ENCODE results near the gene FKBP4. TPM values are rescaled to one million over a fixed set of nuclear protein-coding genes. Genes with fewer than 3 reads are reported as not detected.

FKBP4 gene
- total RNA-seq, 1 donor from 2014 or later = 45.3 TPM

DNA sequence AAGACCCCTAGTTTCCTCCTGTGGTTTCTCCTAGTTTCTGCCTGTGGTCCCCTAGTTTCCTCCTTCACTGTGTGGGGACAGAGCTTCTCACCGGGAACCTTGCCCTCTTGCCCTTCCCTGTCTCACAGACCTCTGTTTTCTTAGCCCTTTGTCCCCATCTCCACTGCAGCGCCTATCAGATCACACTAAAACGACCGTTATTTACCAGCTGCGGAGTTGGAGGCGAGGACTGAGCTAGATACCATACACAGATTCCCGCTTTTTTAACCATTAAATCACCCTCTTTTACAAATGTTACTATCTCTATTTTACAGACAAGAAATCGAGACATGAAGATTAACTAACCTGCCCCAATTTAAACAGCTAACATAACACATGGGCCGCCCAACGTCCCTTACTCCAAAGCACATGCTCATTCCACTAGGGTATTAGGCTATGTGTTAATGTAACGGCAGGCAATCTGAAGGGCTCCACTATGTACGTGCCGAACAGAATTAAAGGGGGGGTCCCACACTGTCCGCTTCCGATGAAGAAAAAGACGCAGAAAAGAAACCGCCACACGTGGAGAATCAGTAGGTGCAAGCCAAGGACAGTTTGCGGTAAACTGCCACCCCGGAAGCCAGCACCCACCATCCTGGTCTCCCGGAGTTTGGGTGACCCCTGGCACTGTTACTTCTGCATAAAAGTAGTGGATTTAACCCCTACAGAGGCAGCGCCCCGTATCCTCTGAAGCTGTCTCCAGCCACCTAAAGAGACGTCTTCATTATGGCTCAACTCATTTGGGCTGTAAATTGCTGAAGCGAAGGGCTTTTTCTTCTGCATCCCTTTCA lies 1.9 kb upstream of the FKBP4 start:
- H3K9me3 ChIP-seq (ENCODE audit: low read depth) = no peaks in the 10 kb centered on the region
- H3K79me2 ChIP-seq (ENCODE audit: low read depth) = peaks cover 20% of the 10 kb centered on the region
- H3K27ac ChIP-seq = no peak overlapping the region
- H3K9me3 Mint-ChIP-seq = no peaks in the 10 kb centered on the region
- H3K4me1 ChIP-seq = peaks cover 21% of the 10 kb centered on the region
- TF ChIP-seq EZH2 (IDR thresholded peaks at IDR 0.05) = no peak
- TF ChIP-seq, protein P1, sequence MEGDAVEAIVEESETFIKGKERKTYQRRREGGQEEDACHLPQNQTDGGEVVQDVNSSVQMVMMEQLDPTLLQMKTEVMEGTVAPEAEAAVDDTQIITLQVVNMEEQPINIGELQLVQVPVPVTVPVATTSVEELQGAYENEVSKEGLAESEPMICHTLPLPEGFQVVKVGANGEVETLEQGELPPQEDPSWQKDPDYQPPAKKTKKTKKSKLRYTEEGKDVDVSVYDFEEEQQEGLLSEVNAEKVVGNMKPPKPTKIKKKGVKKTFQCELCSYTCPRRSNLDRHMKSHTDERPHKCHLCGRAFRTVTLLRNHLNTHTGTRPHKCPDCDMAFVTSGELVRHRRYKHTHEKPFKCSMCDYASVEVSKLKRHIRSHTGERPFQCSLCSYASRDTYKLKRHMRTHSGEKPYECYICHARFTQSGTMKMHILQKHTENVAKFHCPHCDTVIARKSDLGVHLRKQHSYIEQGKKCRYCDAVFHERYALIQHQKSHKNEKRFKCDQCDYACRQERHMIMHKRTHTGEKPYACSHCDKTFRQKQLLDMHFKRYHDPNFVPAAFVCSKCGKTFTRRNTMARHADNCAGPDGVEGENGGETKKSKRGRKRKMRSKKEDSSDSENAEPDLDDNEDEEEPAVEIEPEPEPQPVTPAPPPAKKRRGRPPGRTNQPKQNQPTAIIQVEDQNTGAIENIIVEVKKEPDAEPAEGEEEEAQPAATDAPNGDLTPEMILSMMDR (IDR thresholded peaks at IDR 0.05) = no peak
- TF ChIP-seq EZH2phosphoT487 (IDR thresholded peaks at IDR 0.05) = no peak
- H3K4me2 ChIP-seq = peak overlapping the region; percentile 24
- peaks cover 13% of the 10 kb centered on the region for H3K27me3 Mint-ChIP-seq (ENCODE audit: insufficient read depth, low read depth)
- no peak overlapping the region for H3K27ac Mint-ChIP-seq
- peaks cover 9% of the 10 kb centered on the region for H3K36me3 Mint-ChIP-seq
- DNase-seq (ENCODE audit: low spot score) = peak; percentile 40
- no peaks in the 10 kb centered on the region for H3K36me3 ChIP-seq
- H3F3A ChIP-seq (ENCODE audit: low read depth) = peaks cover 28% of the 10 kb centered on the region
- H3K4me3 Mint-ChIP-seq = peak overlapping the region; percentile 84
- no peak overlapping the region for H3K9ac ChIP-seq
- peaks cover 21% of the 10 kb centered on the region for H4K20me1 ChIP-seq (ENCODE audit: low read depth)
- no peak overlapping the region for H2AFZ ChIP-seq (replicated peaks)
- peaks cover 25% of the 10 kb centered on the region for H3K27me3 ChIP-seq
- H3K4me1 Mint-ChIP-seq = peaks cover 25% of the 10 kb centered on the region
- H3K4me3 ChIP-seq = no peak overlapping the region

DNA sequence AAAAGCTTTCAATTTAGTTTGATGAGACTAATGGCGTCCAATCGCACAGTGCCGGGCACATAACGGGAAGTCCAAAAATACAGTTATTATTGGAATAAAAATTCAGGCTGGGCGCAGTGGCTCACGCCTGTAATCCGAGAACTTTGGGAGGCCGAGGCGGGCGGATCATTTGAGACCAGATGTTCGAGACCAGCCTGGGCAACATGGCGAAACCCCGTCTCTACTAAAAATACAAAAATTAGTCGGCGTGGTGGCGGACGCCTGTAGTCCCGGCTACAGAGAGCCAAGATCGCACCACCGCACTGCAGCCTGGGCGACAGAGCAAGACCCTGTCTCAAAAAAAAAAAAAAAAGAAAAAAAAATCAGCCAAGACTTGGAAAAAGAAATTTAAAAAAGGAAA lies 1.2 kb upstream of the FKBP4 start:
- TF ChIP-seq, protein P1 (IDR thresholded peaks at IDR 0.05) = no peak
- no peak for TF ChIP-seq EZH2phosphoT487 (IDR thresholded peaks at IDR 0.05)
- TF ChIP-seq EZH2 (IDR thresholded peaks at IDR 0.05) = no peak
- Histone ChIP-seq H3K27ac (no peak overlapping the region), H3K4me2 (peak overlapping the region; percentile 81), H3K36me3 (no peaks in the 10 kb centered on the region), H3K4me1 (peaks cover 21% of the 10 kb centered on the region), H2AFZ (replicated peaks) (no peak overlapping the region), H3K9me3 (ENCODE audit: low read depth) (no peaks in the 10 kb centered on the region), H3K4me3 (no peak overlapping the region), H3K27me3 (peaks cover 25% of the 10 kb centered on the region), H3F3A (ENCODE audit: low read depth) (peaks cover 28% of the 10 kb centered on the region), H4K20me1 (ENCODE audit: low read depth) (peaks cover 28% of the 10 kb centered on the region), H3K9ac (no peak overlapping the region), H3K79me2 (ENCODE audit: low read depth) (peaks cover 20% of the 10 kb centered on the region)
- H3K27ac Mint-ChIP-seq = no peak overlapping the region
- H3K27me3 Mint-ChIP-seq (ENCODE audit: insufficient read depth, low read depth) = peaks cover 13% of the 10 kb centered on the region
- no peaks in the 10 kb centered on the region for H3K9me3 Mint-ChIP-seq
- H3K36me3 Mint-ChIP-seq = peaks cover 16% of the 10 kb centered on the region
- H3K4me3 Mint-ChIP-seq = peak overlapping the region; percentile 84
- peaks cover 25% of the 10 kb centered on the region for H3K4me1 Mint-ChIP-seq
- no peak for DNase-seq (ENCODE audit: low spot score)

DNA sequence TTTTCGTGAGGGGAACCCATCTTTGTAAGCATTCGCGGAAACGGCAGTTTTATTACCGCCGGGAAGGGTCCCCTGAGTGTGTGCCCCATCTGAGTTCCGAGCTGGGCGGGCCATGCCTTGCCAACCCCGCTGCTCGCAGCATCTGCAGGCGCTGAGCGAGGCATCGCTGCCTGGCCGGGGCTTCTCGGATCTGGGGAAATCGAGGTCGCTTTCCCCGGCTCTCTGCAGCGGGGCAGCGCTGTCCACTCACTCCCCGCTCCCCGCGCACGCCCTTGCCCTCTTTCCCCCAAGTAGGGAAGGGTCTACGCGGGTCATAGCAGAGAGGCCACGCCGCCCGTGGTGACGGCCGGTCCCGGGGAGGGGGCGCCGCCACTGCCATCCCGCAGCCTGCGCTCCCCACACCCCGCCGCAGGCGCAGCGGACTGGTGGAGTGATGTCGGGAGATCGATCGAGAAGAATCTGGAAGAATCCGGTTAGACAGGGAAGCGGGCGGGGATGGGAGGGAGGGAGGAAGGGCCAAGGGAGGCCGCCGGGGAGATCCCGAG lies 507 bp upstream of the FKBP4 start:
- H3K4me3 Mint-ChIP-seq = peak overlapping the region; percentile 84
- peaks cover 28% of the 10 kb centered on the region for H3F3A ChIP-seq (ENCODE audit: low read depth)
- H3K9me3 ChIP-seq (ENCODE audit: low read depth) = no peaks in the 10 kb centered on the region
- no peaks in the 10 kb centered on the region for H3K36me3 ChIP-seq
- H3K27me3 ChIP-seq = peaks cover 25% of the 10 kb centered on the region
- peaks cover 12% of the 10 kb centered on the region for H3K27me3 Mint-ChIP-seq (ENCODE audit: insufficient read depth, low read depth)
- H3K27ac ChIP-seq = no peak overlapping the region
- H3K4me1 Mint-ChIP-seq = peaks cover 25% of the 10 kb centered on the region
- peak overlapping the region; percentile 81 for H3K4me2 ChIP-seq
- H3K27ac Mint-ChIP-seq = no peak overlapping the region
- H3K9me3 Mint-ChIP-seq = no peaks in the 10 kb centered on the region
- peak overlapping the region; percentile 89 for H2AFZ ChIP-seq (replicated peaks)
- peaks cover 29% of the 10 kb centered on the region for H4K20me1 ChIP-seq (ENCODE audit: low read depth)
- peaks cover 20% of the 10 kb centered on the region for H3K79me2 ChIP-seq (ENCODE audit: low read depth)
- TF ChIP-seq EZH2phosphoT487 (IDR thresholded peaks at IDR 0.05) = peak; percentile 44
- TF ChIP-seq, protein P1 (IDR thresholded peaks at IDR 0.05) = no peak
- TF ChIP-seq EZH2 (IDR thresholded peaks at IDR 0.05) = peak; percentile 69
- no peak for DNase-seq (ENCODE audit: low spot score)
- peaks cover 19% of the 10 kb centered on the region for H3K36me3 Mint-ChIP-seq
- H3K4me3 ChIP-seq = peak overlapping the region; percentile 63
- H3K9ac ChIP-seq = peak overlapping the region; percentile 43
- peaks cover 21% of the 10 kb centered on the region for H3K4me1 ChIP-seq
